Urothelium cell line (cell line): ENCODE measurements around the gene PROS1.

Experiments
- DNase-seq: peaks from one replicate; pipeline ENCODE4 v3.0.0; 2011; ENCODE audit warnings: low spot score, mixed read lengths
- FAIRE-seq: peaks from 2 replicates; lab custom pipeline; 2011; peaks lifted over from hg19 to GRCh38; lab: Jason Lieb, UNC

PROS1 gene

DNA sequence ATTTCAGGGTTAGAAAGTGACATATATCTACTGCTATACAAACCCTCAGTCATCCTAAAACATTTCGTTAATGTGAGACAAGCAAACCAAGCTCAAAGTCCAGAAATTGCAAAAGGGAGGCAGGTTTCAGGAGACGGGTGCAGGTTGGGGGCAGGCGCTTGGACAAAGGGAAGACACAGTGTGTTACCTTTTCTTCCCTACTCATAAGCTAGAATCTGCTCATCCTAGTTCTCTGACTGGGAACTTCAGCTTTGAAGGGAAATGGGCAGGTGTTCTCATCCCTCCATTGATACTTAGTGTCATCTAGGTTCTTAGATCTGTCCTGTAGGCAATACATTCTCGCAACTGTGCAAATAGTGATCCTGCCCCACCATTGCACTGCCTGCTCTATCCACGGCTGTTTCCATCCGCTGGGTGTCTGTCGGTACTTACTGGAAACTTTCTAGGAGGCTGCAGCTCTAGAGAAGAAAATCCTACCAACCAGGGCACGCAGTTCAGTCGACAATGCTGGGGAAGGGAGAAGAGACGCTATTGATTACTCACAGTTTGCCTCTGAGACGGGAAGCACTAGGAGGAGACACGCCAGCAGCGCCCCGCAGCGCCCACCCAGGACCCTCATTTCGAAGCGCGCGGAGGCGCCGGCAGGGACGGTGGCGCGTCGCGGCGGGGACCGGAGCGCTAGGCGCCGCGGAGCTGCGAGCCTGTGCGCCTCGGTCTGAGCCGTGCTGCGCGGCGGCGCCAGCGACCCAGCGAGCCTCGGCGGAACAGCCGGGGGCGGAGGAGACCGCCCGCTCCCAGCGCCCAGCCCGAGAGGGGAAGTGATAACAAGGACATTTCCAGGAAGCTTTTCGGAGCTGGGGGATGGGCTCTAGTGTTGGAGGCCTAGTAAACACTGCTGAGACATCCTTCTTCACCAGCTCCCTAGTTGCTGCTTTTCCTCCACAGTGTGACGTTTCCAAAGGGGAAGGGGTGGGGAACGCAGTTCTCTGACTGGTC lies at the start of gene PROS1:
Gene PROS1, minus strand, starts transcription at position 766 of the 996 bp plus-strand sequence. Its CDS starts 147 bp downstream, at position 619.
- DNase-seq = peak; percentile 73

DNA sequence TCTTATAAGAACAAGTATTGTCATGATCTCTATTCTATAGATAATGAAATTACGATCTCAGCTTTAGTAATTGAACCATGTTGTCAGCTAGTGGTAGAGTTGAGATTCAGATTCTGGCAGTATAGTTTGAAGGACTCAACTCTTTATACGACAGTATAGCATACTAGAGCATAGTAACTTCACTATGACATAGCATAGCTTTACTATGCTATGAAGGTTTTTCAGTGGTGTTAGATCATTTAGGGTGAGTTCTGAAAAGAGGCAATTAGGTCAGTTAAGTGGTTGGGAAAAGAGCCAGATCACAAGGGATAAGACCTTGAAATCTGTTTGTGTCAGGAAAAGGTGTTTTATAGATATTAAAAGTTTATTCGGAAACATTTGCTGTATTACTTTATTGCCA lies 46.6 kb upstream of the PROS1 start:
- no peak for FAIRE-seq
- no peak for DNase-seq

More for the DNA sequence above, at the start of gene PROS1:
- peak; percentile 77 for FAIRE-seq

DNA sequence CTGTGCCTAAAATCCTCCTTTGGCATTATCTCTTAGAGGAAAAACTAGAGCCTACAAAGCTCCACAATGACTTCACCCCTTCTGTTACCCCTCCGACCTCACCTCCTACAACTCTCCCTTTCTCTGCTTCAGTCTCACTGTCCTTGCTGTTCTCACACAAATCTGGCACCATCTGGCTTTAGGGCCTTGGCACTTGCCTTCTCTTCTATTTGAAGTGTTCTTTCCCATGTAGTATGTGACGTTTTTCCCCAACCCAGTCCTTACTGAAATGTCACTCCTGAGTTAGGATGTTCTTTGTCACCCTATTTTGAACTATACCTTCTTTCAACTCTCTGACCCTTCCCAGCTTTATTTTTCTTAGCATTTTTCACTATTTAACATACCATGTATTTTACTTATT lies 46.0 kb upstream of the PROS1 start:
- no peak for FAIRE-seq
- DNase-seq = no peak

DNA sequence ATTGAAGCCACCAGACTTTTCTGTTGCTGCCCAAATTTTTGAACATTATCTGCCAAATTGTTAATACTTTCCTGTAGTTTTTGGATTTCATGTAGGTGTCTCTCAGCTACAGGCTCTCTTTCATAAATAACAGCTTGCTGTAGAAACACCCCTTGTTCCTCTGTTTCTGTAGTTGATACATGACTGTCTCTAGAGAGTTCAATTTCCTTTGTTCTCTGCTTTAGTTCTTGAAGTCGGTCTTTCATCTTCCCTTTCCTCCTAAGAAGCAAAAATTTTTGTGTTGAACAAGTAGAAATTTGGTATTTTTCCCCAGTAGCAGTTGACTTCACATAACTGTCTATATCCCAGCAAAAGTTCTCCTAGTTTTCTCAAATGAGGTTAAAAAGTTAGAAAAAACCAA lies 41.3 kb upstream of the PROS1 start:
- DNase-seq = no peak

DNA sequence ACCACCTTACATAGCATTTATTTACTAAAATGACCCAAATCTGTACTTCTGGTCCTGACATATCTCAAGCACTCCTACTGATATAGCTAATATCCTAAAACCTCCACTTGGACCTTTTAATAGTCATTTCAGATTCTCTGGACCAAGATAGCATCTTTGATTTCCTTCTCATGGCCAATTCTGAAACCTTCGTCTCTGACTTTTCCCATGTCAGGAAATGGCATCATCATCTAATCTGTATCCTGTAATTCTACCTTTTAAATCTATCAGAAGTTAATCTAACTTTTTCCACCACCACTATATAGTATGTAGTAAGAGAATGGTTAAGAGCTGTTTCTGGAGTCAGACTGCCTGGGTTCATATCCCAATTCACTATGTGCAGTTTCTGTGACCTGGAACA lies 38.5 kb upstream of the PROS1 start:
- FAIRE-seq (no peak), DNase-seq (no peak)

More for the DNA sequence above, 41.3 kb upstream of the PROS1 start:
- no peak for FAIRE-seq

DNA sequence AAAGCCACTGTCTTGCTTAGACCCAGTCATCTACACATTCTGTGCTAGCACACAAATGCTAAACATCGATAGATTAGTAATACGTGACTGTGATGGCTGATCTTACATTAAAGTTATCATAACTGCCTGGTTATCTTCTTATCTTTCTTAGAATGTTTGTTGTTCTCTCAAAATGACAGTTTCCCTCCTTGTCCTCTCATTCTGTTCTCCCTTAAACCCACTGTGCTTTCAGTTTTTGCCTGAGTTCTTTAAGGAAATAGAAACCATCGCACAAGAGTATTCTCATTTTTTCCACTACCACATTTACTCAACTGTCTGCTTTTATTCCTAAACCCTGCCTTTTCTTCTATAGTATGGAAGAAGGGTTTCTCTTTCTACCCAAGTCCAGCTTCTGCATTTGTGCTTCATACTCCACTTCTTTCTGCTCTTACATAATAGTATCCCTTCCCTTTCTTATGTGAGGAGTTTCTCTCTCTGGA lies 37.6 kb upstream of the PROS1 start:
- no peak for FAIRE-seq
- DNase-seq = no peak

DNA sequence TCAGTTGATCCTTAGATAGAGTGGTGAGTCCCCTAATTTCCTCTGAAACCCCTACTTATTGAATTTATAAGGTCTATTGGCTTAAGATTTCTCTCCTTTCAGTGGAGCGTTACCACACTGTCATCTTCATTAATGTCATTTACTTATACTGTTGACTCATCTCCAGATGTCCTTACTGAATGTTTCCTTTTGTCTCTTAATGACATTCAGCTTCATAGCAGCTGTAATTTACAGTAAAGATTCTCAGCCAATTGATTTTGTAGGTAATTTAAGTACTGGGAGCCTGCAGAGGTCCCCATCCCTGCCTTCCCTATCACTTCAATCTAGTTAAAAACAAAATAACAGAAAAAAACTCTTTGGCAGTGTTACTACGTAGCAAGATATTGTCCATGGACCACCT lies 35.9 kb upstream of the PROS1 start:
- DNase-seq = no peak

DNA sequence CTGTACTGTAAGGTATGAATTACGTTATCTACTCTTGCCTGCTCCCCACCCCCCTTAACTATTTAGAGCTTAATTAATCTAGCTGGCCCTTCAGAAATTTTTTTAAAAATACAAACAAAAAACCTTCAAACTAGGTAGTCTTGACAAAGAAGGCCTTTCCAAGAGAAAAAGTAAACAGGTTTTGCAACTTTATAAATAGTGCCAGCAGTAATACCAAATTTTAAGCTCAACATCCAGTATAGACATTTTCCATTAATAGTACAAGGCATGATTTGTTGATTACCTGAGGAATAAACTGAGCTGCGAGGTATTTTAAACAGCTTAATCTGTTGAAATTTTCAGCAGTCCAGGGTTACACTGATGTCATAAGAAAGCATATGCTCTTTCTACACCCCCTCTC lies 34.6 kb upstream of the PROS1 start:
- DNase-seq = no peak
- FAIRE-seq = no peak

More for the DNA sequence above, 35.9 kb upstream of the PROS1 start:
- FAIRE-seq = no peak

DNA sequence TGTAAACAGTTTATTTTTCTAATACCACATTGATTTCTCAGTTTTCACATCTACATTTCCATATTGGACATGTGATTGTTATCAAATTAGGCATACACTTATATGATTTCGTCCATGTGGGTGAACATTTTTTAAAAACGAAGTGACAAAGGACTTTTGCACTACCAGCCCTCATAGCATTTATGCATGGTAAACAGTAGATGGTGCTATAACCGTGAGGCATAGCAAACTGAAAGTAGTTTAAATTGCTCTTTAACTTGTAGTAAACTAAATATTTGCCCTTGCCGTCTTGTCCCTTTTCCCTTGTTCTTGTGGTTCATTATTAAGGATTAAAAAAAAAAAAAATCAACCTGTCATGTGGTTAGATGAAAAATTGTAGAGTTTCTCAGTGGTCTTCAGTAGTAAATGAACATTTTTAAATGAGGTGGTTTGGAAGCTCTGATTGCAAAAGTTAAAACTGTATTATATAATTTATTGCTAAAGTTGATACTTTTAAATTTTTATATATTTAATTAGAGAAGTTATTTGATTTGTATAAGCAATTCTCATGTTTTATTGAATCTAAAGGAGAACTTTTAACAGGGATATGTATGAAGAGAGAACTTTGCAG lies 30.7 kb upstream of the PROS1 start:
- FAIRE-seq (no peak), DNase-seq (peak; percentile 39)

DNA sequence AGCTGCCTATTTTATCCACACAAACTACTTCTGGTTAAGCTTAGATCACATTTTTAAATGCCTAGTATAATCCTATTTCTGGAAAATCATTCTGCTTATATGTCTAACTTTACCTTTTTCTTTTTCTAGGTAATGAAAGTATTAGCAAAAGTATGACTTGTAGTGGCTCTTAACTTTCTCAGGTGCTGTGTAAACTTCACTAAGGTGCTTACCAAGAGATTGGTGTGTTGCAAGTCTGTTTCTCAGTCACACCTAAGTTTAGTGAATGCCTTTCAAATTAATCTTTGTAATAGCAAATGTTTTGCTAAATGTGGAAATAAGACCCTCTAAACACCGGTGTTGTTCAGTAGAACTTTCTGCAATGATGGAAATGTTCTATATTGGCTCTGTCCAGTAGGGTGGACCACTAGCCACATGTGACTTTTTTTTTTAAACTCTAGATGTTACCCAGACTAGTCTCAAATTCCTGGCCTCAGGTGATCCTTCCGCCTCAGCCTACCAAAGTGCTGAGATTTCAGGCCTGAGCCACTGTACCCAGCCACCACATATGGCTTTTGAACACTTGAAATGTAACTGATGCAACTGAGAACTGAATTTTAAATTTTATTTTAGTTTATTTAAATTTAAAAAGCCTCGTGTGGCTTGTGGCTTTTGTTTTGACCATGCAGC lies 28.3 kb upstream of the PROS1 start:
- no peak for FAIRE-seq
- no peak for DNase-seq

DNA sequence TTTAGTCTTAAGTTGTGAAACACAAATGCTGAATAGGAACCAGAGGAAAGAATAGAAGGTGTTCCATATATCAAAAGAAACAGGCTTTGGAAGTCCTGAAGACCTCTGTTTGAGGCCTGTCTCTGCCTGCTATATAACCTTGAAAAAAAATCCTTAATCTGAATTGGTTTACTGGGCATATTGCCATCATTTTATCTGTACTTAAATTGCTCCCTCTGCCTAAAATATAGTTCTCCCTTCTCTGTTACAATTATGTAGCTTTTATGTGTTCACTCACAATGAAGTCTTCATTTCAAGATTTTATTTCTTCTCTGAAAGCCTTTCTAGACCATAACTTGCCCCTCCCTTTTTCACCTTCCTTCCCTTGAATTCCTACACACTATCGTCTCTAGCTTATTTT lies 27.5 kb upstream of the PROS1 start:
- no peak for FAIRE-seq
- no peak for DNase-seq

DNA sequence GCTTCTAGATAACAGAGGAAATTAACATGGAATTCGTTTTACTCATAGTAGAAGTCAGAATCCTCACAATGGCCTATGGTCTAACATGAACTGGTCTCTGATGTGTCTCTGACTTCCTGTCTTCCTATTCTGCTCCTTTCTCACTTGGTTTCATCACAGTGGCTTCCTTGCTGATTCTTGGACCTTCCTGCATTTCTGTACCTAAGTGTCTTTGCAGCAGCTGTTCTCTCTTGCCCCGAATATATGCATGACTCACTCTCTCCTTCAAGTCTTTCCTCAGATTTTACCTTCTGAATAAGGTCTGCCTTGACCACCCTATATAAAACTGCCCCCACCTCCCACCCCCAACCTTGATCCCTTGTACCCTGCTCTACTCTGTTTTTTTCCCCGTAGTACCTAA lies 20.4 kb upstream of the PROS1 start:
- DNase-seq (no peak), FAIRE-seq (no peak)

DNA sequence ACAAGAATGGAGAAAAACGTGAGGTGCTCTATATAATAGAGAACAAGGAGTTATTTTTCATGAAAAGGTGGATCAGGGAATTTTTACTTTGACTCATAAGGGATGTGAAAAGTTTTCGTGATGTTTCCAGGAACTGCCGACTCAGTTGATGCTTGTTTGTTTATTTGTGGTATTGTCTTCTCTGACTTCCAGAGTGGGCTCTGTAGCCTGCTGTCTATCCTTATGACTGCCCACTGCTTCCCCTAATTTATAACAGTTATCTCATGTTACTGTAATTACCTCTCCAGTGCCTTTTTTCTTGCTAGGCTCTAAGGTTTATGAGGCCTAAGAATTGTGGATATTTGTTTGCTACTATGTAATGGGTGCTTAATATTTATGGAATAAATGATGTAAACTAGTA lies 18.5 kb upstream of the PROS1 start:
- FAIRE-seq (no peak), DNase-seq (no peak)

DNA sequence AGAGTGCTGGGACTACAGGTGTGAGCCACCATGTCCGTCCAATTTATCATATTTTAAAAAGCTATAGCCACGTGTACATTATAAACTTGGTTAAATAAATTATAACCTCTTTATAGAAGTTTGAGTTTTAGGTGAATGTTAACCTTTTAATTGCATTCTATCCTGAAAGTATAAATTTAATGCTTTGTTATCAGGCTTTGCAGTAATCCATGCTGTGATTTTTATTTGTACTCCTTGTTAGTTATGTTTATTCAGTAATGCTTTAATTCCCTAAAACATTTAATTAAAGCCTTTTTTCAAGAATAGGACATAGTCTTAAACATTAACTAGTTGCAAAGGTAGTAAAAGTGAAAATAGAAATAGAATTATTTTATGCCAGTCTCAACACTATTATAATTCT lies 17.9 kb upstream of the PROS1 start:
- no peak for FAIRE-seq

DNA sequence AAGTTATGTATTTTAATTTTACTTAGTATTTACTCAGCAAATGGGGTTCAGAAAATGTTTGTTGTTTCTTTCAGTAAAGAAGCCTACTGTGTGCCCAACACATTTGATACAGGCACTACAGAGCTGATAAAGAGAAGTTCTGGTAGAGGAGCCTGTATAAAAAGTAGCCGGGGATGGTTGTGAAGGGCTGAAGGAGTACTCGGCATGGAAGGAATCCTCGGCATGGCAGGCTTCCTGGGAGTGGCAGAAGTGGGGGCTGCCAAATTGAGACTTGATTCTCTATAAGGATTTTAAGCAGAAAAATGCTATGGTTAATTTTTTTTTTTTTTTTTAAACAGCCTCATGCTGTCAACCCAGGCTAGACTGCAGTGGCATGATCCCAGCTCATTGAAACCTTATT lies 15.5 kb upstream of the PROS1 start:
- FAIRE-seq (no peak), DNase-seq (no peak)

More for the DNA sequence above, 17.9 kb upstream of the PROS1 start:
- DNase-seq = no peak

DNA sequence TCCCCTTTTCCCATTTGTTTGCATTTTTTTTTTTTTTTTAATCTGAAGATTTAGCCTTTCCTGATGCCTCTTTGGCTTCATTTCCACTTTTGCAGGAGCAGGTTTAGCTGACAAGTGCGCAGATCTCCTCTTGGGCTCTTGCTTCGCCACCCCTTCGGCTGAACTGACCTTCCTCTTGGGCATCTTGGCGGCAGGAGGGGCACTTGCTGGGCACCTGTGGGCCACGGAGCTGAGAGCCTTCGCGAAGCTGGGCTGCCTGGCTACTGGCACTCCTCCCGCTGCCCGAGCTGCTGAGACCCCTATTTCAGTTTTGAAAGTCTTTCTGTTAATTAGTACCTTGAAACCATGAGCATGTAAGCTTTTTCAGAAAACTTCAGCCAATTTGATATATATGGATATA lies 15.1 kb upstream of the PROS1 start:
- FAIRE-seq = no peak
- DNase-seq = no peak

DNA sequence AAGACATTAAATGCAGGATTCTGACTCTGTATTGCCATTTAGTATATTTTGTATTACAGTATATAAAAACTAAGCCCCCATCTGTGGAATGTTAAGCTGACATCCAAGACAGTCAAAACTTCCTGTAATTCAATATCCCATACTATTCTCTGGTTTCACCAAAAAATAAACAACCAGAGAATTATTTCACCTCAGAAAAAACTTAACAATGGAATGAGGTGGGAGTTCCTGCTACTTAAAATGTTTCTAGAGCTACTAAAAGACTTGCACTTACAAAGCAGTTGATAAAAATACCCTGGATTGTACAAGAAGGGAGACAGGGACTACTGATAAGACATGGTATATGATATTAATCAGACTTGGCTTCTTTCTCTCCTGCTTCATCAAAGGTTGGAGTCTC lies 14.6 kb upstream of the PROS1 start:
- DNase-seq = no peak
- FAIRE-seq = no peak

DNA sequence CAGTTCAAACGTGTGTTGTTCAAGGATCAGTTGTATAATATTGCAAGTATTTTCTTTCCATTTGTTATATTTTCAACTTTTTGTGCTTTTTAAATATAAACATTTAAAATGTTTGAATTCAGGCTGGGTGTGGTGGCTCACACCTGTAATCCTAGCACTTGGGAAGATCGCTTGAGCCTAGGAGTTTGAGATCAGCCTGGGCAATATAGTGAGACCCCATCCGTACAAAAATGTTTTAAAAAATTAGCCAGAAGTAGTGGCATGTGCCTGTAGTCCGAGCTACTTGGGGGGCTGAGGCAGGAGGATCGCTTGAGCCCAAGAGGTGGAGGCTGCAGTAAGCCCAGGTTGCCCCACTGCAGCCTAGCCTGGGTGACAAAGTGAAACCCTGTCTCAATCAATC lies 10.9 kb upstream of the PROS1 start:
- FAIRE-seq = no peak

DNA sequence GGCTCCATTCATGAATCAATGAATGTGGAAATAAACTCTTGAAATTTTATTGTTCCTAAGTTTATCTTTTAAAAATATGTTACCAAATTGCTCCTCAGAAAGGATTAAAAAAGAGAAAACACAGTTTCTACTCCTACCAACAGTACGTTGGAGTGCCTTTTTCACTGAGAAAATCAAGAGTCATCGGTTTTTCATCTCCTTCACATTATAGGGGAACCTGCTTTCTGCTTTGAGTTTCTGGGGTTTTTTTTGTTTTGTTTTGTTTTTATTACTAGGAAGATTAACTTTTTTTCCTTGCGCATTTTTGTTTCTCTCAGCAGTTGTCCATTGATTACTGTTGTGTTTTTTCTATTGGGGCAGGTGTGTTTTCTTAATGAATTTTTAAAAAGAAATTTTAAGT lies 9.7 kb upstream of the PROS1 start:
- no peak for DNase-seq
- no peak for FAIRE-seq

More for the DNA sequence above, 10.9 kb upstream of the PROS1 start:
- no peak for DNase-seq

DNA sequence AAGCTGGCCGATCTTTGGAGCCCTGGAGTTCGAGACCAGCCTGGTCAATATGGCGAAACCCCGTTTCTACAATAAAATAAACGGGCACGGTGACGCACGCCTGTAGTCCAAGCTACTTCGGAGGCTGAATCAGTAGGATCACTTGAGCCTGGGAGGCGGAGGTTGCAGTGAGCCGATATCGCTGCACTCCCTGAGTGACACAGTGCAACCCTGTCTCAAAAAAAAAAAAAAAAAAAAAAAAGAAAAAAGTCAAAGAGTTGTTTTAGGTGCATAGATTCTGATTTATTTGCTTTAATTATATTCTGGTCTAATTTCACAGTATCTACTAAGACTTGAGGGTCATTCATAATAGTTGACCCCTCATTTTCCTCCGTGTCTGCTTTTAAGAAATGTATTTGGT lies 8.0 kb upstream of the PROS1 start:
- DNase-seq = no peak
- no peak for FAIRE-seq
